Tibial artery (tissue), 4 donors: Measurements from ENCODE around the gene HJV.

ENCODE experiments used
- DNase-seq, 2 donors: peaks; one replicate each; pipeline ENCODE4 v3.0.0-alpha.2; 2019
- H3K27ac ChIP-seq, 2 donors: fragments of 200-600 bp; sonication (generic) in 1 of 2; 1 replicate in 1 of 2; 2 replicates in 1 of 2; pipeline ENCODE4 v1.5.1; 2018 to 2019; ENCODE audit warnings: mild to moderate bottlenecking in 1 of 2
- H3K27me3 ChIP-seq, 2 donors: fragments of 200-600 bp; sonication (generic) in 1 of 2; one replicate each; pipeline versions ENCODE4 v1.5.1 to v1.6.0; 2016 to 2019
- H3K36me3 ChIP-seq, 3 donors: fragments of 200-600 bp; sonication (generic) in 2 of 3; one replicate each; pipeline ENCODE4 v1.5.1; 2016 to 2019; ENCODE audit warnings: mild to moderate bottlenecking in 2 of 3
- H3K4me1 ChIP-seq, 4 donors: fragments of 200-600 bp; sonication (generic) in 2 of 4; 1 replicate in 3 of 4; 2 replicates in 1 of 4; pipeline ENCODE4 v1.5.1; 2016 to 2019
- H3K4me3 ChIP-seq, 2 donors: fragments of 200-600 bp; sonication (generic) in 1 of 2; 1 replicate in 1 of 2; 2 replicates in 1 of 2; pipeline ENCODE4 v1.5.1; 2018 to 2019; ENCODE audit warnings: mild to moderate bottlenecking in 2 of 2
- H3K9me3 ChIP-seq, 3 donors: fragments of 200-600 bp; sonication (generic) in 1 of 3; one replicate each; pipeline ENCODE4 v1.5.1; 2016 to 2019
- intact Hi-C: fragments of 100-400 bp; cut with DNase I; formaldehyde crosslinking; loops from one replicate; pipeline ENCODE4 v1.15.0; 2023; ENCODE audit warnings: low total_unique reads
- TF ChIP-seq, protein P1 (sequence below), 2 experiments: fragments of 200-600 bp in 1 of 2; fragments of 450-650 bp in 1 of 2; IDR thresholded peaks; one replicate each; pipeline ENCODE4 v1.5.1; 2017 to 2019; ENCODE audit warnings: antibody characterized with exemption in 2 of 2, mild to moderate bottlenecking in 1 of 2, moderate library complexity in 1 of 2

The HJV gene

GRCh38 chr1:145975216-145975615 lies 46.3 kb downstream of the HJV start:
- peak in 1 of 2 donors; percentile 24 for DNase-seq
- Histone ChIP-seq H3K36me3 (peaks cover 0 to 7% (median 0%) of the 10 kb centered on the region in 3 donors), H3K27me3 (no peaks in the 10 kb centered on the region), H3K27ac (no peak overlapping the region), H3K4me3 (no peak overlapping the region), H3K9me3 (no peaks in the 10 kb centered on the region), H3K4me1 (peaks cover 0 to 32% (median 28%) of the 10 kb centered on the region in 4 donors)
- intact Hi-C loops, result no loop called here
- TF ChIP-seq, protein P1, sequence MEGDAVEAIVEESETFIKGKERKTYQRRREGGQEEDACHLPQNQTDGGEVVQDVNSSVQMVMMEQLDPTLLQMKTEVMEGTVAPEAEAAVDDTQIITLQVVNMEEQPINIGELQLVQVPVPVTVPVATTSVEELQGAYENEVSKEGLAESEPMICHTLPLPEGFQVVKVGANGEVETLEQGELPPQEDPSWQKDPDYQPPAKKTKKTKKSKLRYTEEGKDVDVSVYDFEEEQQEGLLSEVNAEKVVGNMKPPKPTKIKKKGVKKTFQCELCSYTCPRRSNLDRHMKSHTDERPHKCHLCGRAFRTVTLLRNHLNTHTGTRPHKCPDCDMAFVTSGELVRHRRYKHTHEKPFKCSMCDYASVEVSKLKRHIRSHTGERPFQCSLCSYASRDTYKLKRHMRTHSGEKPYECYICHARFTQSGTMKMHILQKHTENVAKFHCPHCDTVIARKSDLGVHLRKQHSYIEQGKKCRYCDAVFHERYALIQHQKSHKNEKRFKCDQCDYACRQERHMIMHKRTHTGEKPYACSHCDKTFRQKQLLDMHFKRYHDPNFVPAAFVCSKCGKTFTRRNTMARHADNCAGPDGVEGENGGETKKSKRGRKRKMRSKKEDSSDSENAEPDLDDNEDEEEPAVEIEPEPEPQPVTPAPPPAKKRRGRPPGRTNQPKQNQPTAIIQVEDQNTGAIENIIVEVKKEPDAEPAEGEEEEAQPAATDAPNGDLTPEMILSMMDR (IDR thresholded peaks at IDR 0.05), result no peak

DNA sequence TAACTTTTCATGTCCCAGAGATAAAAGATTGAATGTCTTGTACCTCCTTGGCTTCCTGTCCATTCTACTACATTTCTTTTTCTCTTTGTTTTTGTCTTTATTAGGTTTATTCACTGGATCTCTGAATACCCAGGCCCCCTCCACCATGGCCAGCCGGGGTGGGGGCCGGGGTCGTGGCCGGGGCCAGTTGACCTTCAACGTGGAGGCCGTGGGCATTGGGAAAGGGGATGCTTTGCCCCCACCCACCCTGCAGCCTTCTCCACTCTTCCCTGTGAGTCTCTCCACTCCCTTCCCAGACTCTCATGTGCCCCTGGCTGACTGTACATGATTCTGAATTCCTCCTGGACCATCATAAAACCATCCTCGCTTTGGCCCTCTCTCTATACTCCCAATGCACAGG lies 46.8 kb downstream of the HJV start:
- Histone ChIP-seq H3K27me3 (no peaks in the 10 kb centered on the region), H3K4me1 (peaks cover 0 to 27% (median 24%) of the 10 kb centered on the region in 4 donors), H3K4me3 (no peak overlapping the region), H3K9me3 (no peaks in the 10 kb centered on the region), H3K36me3 (peaks cover 0 to 7% (median 0%) of the 10 kb centered on the region in 3 donors), H3K27ac (no peak overlapping the region)
- TF ChIP-seq, protein P1 (IDR thresholded peaks at IDR 0.05), result no peak
- peak in 1 of 2 donors; percentile 60 for DNase-seq
- intact Hi-C loops, result no loop called here

- TF ChIP-seq, protein P1 (IDR thresholded peaks at IDR 0.05), result no peak
- intact Hi-C loops, result no loop called here
These were observed 49.0 kb downstream of the HJV start for GRCh38 chr1:145972580-145972979.

More at GRCh38 chr1:145972580-145972979, 49.0 kb downstream of the HJV start:
- H3K36me3 ChIP-seq, result peaks cover 0 to 7% (median 1%) of the 10 kb centered on the region in 3 donors
- H3K27me3 ChIP-seq, result no peaks in the 10 kb centered on the region
- H3K4me1 ChIP-seq, result peaks cover 0 to 5% (median 4%) of the 10 kb centered on the region in 4 donors
- H3K9me3 ChIP-seq, result no peaks in the 10 kb centered on the region
- no peak overlapping the region for H3K4me3 ChIP-seq
- peak in 1 of 2 donors; percentile 29 for DNase-seq
- no peak overlapping the region for H3K27ac ChIP-seq
